Gastroesophageal sphincter (tissue), 4 donors: Measurements from ENCODE around the gene PPIAL4G. TPM values are rescaled to one million over a fixed set of nuclear protein-coding genes. Genes with fewer than 3 reads are reported as not detected.

Experiments used
- small RNA-seq, 4 donors: library from RNA; depleted of rRNA; stranded (forward); fragments of <200 nt; gene quantifications; one replicate each; pipeline ENCODE3, GENCODE V24; 2016
- total RNA-seq, 4 donors: library from RNA; depleted of rRNA; stranded (reverse); fragments of >200 nt; gene quantifications; one replicate each; pipeline ENCODE4 v1.1.0, GENCODE V29; 2016

PPIAL4G gene
- total RNA-seq, 4 donors from 2014 or later: not detected

Small RNA genes lying within 50 kb of the gene (small RNA-seq; reads per million reads assigned to genes)
- gene RF00003: 0 to 0.99 (median 0.32) reads per million in 4 donors

Other genes starting within 250 kb of the PPIAL4G start
- gene NBPF14, start 112.7 kb upstream of the PPIAL4G start, total RNA-seq: 10 to 100 TPM; 17.8 to 54.0 (median 21.0) TPM